IMR-90 (cell line): ENCODE measurements around the gene AP1S1. TPM values are rescaled to one million over a fixed set of nuclear protein-coding genes. Genes with fewer than 3 reads are reported as not detected.

Experiments
- ATAC-seq: fragments of 200-7000 bp; cut with Tn5 transposase; 2 replicates; pipeline ENCODE4 v1.9.1; 2020; ENCODE audit warnings: low read depth, mild to moderate bottlenecking, moderate library complexity
- BruUV-seq: library from RNA; stranded (reverse); fragments of 400-500 nt; replicated peaks from 2 replicates; lab custom pipeline; 2021; lab: Mats Ljungman, UMichigan
- CTCF ChIA-PET: fragments of 300-600 bp; formaldehyde crosslinking; extraction: SDS; loops from one replicate; lab custom pipeline; 2021; ENCODE audit warnings: antibody characterized with exemption; lab: Yijun Ruan, JAX
- POLR2A ChIA-PET: fragments of 300-600 bp; sonication (Branson Sonifier 250); formaldehyde crosslinking; loops from one replicate; lab custom pipeline; 2022; ENCODE audit warnings: antibody characterized with exemption; ENCODE audit not compliant: unreplicated experiment; lab: Charles Lee
- DNase-seq: peaks from one replicate; pipeline ENCODE4 v3.0.0; 2013
- H2AFZ ChIP-seq: replicated peaks from 2 replicates; pipeline ENCODE3; 2013; ENCODE audit warnings: low read length, mild to moderate bottlenecking; ENCODE audit not compliant: poor library complexity
- H2AK5ac ChIP-seq: 2 replicates; pipeline ENCODE4 v1.6.1; 2013; ENCODE audit warnings: low read depth, low read length, inconsistent platforms
- H2AK9ac ChIP-seq: replicated peaks from 2 replicates; pipeline ENCODE3; 2013; ENCODE audit warnings: mild to moderate bottlenecking, low read depth, low read length, moderate library complexity; ENCODE audit not compliant: poor library complexity
- H2BK120ac ChIP-seq: 2 replicates; pipeline ENCODE4 v1.6.1; 2013; ENCODE audit warnings: low read depth, low read length, inconsistent platforms
- H2BK15ac ChIP-seq: 3 replicates; pipeline ENCODE4 v1.6.1; 2013; ENCODE audit warnings: low read depth, low read length, inconsistent platforms
- H2BK20ac ChIP-seq: 2 replicates; pipeline ENCODE4 v1.6.1; 2013; ENCODE audit warnings: low read depth, mild to moderate bottlenecking, inconsistent platforms, low read length, moderate library complexity
- H2BK5ac ChIP-seq: 2 replicates; pipeline ENCODE4 v1.6.1; 2013; ENCODE audit warnings: mild to moderate bottlenecking, low read depth, low read length, inconsistent platforms; ENCODE audit not compliant: poor library complexity, severe bottlenecking
- H3K14ac ChIP-seq: replicated peaks from 2 replicates; pipeline ENCODE4 v1.6.1; 2013; ENCODE audit warnings: low read depth, low read length, inconsistent platforms
- H3K18ac ChIP-seq: 2 replicates; pipeline ENCODE4 v1.6.1; 2013; ENCODE audit warnings: low read depth, low read length, control low read depth
- H3K23ac ChIP-seq: 2 replicates; pipeline ENCODE4 v1.6.1; 2013; ENCODE audit warnings: low read depth, low read length, inconsistent platforms
- H3K27ac ChIP-seq: 2 replicates; pipeline ENCODE4 v1.5.1; 2013; ENCODE audit warnings: mild to moderate bottlenecking, control low read depth, low read length; ENCODE audit not compliant: insufficient read depth
- H3K27me3 ChIP-seq: 2 replicates; pipeline ENCODE4 v1.6.1; 2013; ENCODE audit warnings: low read length; ENCODE audit not compliant: control insufficient read depth, insufficient read depth
- H3K36me3 ChIP-seq: 2 replicates; pipeline ENCODE4 v1.6.1; 2013; ENCODE audit warnings: low read length, mixed read lengths; ENCODE audit not compliant: control insufficient read depth, insufficient read depth
- H3K4ac ChIP-seq: 2 replicates; pipeline ENCODE4 v1.6.1; 2013; ENCODE audit warnings: low read depth, low read length, inconsistent platforms
- H3K4me1 ChIP-seq: 2 replicates; pipeline ENCODE4 v1.6.1; 2013; ENCODE audit warnings: low read length, mixed read lengths; ENCODE audit not compliant: control insufficient read depth, insufficient read depth
- H3K4me2 ChIP-seq: 2 replicates; pipeline ENCODE4 v1.6.1; 2013; ENCODE audit warnings: low read depth, mild to moderate bottlenecking, control low read depth, low read length, moderate library complexity
- H3K4me3 ChIP-seq: 2 replicates; pipeline ENCODE4 v1.5.1; 2013; ENCODE audit warnings: low read depth, mild to moderate bottlenecking, control low read depth, low read length, moderate library complexity; ENCODE audit not compliant: insufficient read depth
- H3K56ac ChIP-seq: 2 replicates; pipeline ENCODE4 v1.6.1; 2013; ENCODE audit warnings: low read length, inconsistent platforms; ENCODE audit not compliant: insufficient read depth; ENCODE audit errors: extremely low read depth
- H3K79me1 ChIP-seq, 2 experiments: 2 replicates each; pipeline ENCODE4 v1.6.1; 2013; ENCODE audit warnings: low read length in 2 of 2, inconsistent platforms in 1 of 2, low read depth in 1 of 2
- H3K9ac ChIP-seq: 2 replicates; pipeline ENCODE4 v1.6.1; 2013; ENCODE audit warnings: low read depth, low read length, control low read depth
- H3K9me1 ChIP-seq: 2 replicates; pipeline ENCODE4 v1.6.1; 2013; ENCODE audit warnings: low read length, inconsistent platforms; ENCODE audit not compliant: insufficient read depth
- H3K9me3 ChIP-seq: 2 replicates; pipeline ENCODE4 v1.6.1; 2013; ENCODE audit warnings: low read length; ENCODE audit not compliant: control insufficient read depth, insufficient read depth
- H4K20me1 ChIP-seq: 2 replicates; pipeline ENCODE4 v1.6.1; 2013; ENCODE audit warnings: low read length, inconsistent platforms; ENCODE audit not compliant: insufficient read depth
- H4K5ac ChIP-seq: 2 replicates; pipeline ENCODE4 v1.6.1; 2013; ENCODE audit warnings: mild to moderate bottlenecking, low read depth, low read length, control low read depth
- H4K8ac ChIP-seq, 2 experiments: 2 replicates each; pipeline ENCODE4 v1.6.1; 2013; ENCODE audit warnings: low read depth in 2 of 2, low read length in 2 of 2, control low read depth in 1 of 2, inconsistent platforms in 1 of 2
- H4K91ac ChIP-seq: 2 replicates; pipeline ENCODE4 v1.6.1; 2013; ENCODE audit warnings: low read depth, low read length, inconsistent platforms; ENCODE audit not compliant: insufficient read depth
- BHLHE40 ChIP-seq: fragments of 150-350 bp; IDR thresholded peaks from 2 replicates; pipeline ENCODE4 v1.6.1; 2016; ENCODE audit warnings: mild to moderate bottlenecking, low read depth, low read length
- FOS ChIP-seq: fragments of 150-350 bp; IDR thresholded peaks from 2 replicates; pipeline ENCODE4 v1.6.1; 2016; ENCODE audit warnings: low read depth, low read length
- MXI1 ChIP-seq: IDR thresholded peaks from 2 replicates; pipeline ENCODE4 v1.6.1; 2012; ENCODE audit warnings: low read depth, mild to moderate bottlenecking, low read length, moderate library complexity, borderline replicate concordance
- RFX5 ChIP-seq: IDR thresholded peaks from 2 replicates; pipeline ENCODE4 v1.8.0; 2012; ENCODE audit warnings: low read depth, mild to moderate bottlenecking, low read length, moderate library complexity
- WGBS, 2 experiments: methylation state at CpG; one replicate each; pipeline versions ENCODE4 v1.1.5 to v1.1.7; 2013; ENCODE audit warnings: missing lambda C conversion rate in 2 of 2; ENCODE audit not compliant: insufficient read length in 1 of 2; ENCODE audit errors: extremely low coverage in 2 of 2; 5-methylcytosine and 5-hydroxymethylcytosine counted together
- dilution Hi-C: fragments of 300-500 bp; cut with HindIII; formaldehyde crosslinking; loops from one replicate; pipeline ENCODE4 v1.14.3; 2018; ENCODE audit warnings: low sequenced_read_pairs; ENCODE audit not compliant: unreplicated experiment
- in situ Hi-C: fragments of 300-500 bp; cut with MboI; formaldehyde crosslinking; loops from 3 replicates; pipeline ENCODE4 v1.14.3; 2019; ENCODE audit warnings: low sequenced_read_pairs, inconsistent platforms, mixed read lengths
- intact Hi-C: fragments of 100-400 bp; cut with micrococcal nuclease; formaldehyde crosslinking; loops from 2 replicates; pipeline ENCODE4 v1.10.0; 2022
- polyA plus RNA-seq, 3 experiments: library from polyadenylated mRNA; depleted of rRNA; stranded (reverse); fragments of >200 nt; gene quantifications; 2 replicates each; pipeline ENCODE4 v1.2.3, GENCODE V29; 2012; ENCODE audit warnings: low replicate concordance in 1 of 3
- total RNA-seq: library from RNA; depleted of rRNA; stranded (reverse); fragments of >200 nt; gene quantifications from 2 replicates; pipeline ENCODE4 v1.2.3, GENCODE V29; 2012
- TF ChIP-seq, protein P1 (sequence below): fragments of 150-350 bp; IDR thresholded peaks from 2 replicates; pipeline ENCODE4 v1.6.1; 2017; ENCODE audit warnings: mild to moderate bottlenecking, antibody characterized with exemption, low read length, low read depth

AP1S1 gene
- total and polyA plus RNA-seq, 2 of the 4 experiments (the other 2 are of a cell fraction), result 187 to 295 TPM

- Histone ChIP-seq H3K4ac (peak overlapping the region; percentile 97), H4K5ac (no peak overlapping the region), H2AFZ (no peak overlapping the region), H3K18ac (0 out of 2 replicates have a peak overlapping the region, but pooled peaks have one; percentile 3), H3K9ac (no peak overlapping the region), H3K9me1 (peaks cover 29% of the 10 kb centered on the region), H2AK5ac (peak overlapping the region; percentile 98), H4K91ac (peak overlapping the region; percentile 77), H3K4me3 (no peak overlapping the region), H2BK120ac (peak overlapping the region; percentile 74), H4K20me1 (peaks cover 17% of the 10 kb centered on the region), H3K36me3 (peaks cover 6% of the 10 kb centered on the region; the same call in 1 of the 2 replicates), H3K56ac (no peak overlapping the region), H3K79me1 (peaks cover 7 to 58% of the 10 kb centered on the region in 2 experiments; a peak in 3 of 4 replicates), H3K27me3 (no peaks in the 10 kb centered on the region), H4K8ac (peak overlapping the region; percentile 30 to 73; a peak in 2 of 4 replicates), H3K27ac (peak overlapping the region; percentile 34; the same call in 1 of the 2 replicates), H3K9me3 (no peaks in the 10 kb centered on the region), H3K4me1 (peaks cover 27% of the 10 kb centered on the region), H2BK20ac (peak overlapping the region; percentile 97), H2BK15ac (peak overlapping the region; percentile 98; the same call in 2 of the 3 replicates), H2BK5ac (peak overlapping the region; percentile 37), H3K23ac (peak overlapping the region; percentile 56; the same call in 1 of the 2 replicates), H3K14ac (peak overlapping the region; percentile 99), H3K4me2 (no peak overlapping the region), H2AK9ac (peak overlapping the region; percentile 75)
- dilution Hi-C loops (no loop called here), intact Hi-C loops (no loop called here), in situ Hi-C loops (loop anchor here (25.0 kb wide), 1 partner anchor 686 kb away; the partner anchor contains the start of genes MEPCE, PPP1R35 and ZCWPW1)
- TF ChIP-seq RFX5 (no peak), MXI1 (no peak), FOS (no peak), BHLHE40 (no peak)
- TF ChIP-seq, protein P1, sequence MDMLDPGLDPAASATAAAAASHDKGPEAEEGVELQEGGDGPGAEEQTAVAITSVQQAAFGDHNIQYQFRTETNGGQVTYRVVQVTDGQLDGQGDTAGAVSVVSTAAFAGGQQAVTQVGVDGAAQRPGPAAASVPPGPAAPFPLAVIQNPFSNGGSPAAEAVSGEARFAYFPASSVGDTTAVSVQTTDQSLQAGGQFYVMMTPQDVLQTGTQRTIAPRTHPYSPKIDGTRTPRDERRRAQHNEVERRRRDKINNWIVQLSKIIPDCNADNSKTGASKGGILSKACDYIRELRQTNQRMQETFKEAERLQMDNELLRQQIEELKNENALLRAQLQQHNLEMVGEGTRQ, result no peak
- BruUV-seq, result no TSS peak
- ChIA-PET CTCF (interaction anchor here (1.3 kb wide), 1 partner anchor 10 kb away, joined by 3 read pairs; no protein-coding TSS in a partner anchor), POLR2A (interaction anchor here (1.2 kb wide), 1 partner anchor 12 kb away, joined by 7 read pairs; no protein-coding TSS in a partner anchor)
- DNase-seq (no peak), ATAC-seq (no peak)
- 80% methylated on average over 1 of the region's 3 CpGs; no CpG with 5 or more reads in 1 of the 2 experiments for WGBS, 2 experiments
These were observed 30.6 kb upstream of the AP1S1 start for GRCh38 chr7:101123703-101124068.
